ENCODE results near the gene MAN2B1.

The MAN2B1 gene

DNA sequence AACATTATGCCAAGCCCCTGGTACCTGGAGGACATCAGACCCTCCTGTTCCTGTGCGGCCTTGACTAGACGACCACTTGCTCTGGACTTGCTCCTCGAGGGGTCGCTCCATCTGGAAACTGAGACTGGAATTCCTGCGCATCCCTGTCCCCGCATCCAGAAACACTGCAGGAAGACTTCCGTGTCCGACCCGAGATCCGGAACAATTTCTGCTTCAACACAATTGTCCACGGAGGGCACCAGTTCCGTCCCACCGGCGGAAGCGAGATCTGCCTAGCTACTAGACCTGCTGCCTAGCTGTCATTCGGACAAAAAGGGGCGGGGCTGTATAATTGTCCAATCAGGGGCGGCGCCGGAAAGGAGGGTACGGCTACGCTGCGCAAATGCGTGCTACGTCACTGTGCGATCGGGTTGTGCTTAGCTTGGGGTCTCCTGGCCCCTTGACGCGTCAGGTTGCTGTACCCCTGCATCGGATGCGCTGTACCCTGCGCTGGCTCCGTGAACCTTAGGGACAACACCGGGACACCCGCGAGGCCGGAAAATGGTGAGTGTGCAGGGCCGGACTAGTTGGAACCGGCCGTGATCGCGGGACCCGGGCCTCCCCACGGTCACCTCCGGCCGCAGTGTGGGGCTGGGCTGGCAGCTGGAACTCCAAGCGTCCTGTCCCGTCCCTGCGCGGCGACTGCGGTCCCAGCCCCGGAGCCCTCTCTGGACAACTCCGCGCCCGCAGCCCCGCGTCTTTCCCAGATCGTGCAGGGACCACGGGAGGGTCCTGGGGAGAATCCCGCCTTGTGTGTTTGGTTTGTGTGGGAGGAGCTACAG, 55.8 kb downstream of the MAN2B1 start, which contains the start of the genes ZNF490 and ZNF791:
TSS of gene ZNF490 (minus strand) at position 274 of the 821 bp plus-strand sequence. CDS start at position 141, 133 bp downstream.
TSS of gene ZNF791 (plus strand) at position 381 of the 821 bp plus-strand sequence. CDS start at position 541, 160 bp downstream.
- peak; percentile 96 for DNase-seq

DNA sequence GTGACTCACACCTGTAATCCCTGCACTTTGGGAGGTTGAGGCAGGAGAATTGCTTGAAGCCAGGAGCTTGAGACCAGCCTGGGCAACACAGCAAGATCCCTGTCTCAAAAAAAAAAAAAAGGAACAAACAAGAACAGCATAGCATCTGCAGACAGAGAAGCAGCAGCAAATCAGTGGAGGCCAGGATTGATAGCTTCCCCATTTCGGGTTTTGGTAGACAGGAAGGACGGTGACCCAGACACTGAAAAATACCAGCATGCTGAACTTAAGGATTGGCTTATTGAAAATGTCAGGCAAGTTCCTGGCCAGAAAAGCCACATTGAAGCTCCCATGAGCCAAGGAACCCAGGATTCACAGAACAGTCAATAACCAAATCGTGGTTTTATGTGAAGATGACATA, 58.9 kb downstream of the MAN2B1 start:
- DNase-seq: no peak

DNA sequence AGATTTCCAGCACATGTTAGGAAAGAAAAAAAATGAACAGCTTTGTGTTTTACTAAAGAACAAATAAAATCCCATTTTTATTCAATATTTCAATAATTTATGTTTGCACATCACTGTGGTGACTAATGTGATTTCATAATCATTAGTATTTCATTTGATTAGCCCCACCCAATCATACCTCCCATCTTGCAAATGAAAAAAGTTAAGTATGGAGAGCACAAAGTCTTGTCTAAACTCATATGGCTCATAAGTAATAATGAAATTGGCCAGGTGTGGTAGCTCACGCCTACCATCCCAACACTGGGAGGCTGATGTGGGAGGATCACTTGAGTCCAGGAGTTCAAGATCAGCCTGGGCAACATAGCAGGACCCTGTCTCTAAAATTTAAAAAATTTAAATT, 59.7 kb downstream of the MAN2B1 start:
- no peak for DNase-seq

DNA sequence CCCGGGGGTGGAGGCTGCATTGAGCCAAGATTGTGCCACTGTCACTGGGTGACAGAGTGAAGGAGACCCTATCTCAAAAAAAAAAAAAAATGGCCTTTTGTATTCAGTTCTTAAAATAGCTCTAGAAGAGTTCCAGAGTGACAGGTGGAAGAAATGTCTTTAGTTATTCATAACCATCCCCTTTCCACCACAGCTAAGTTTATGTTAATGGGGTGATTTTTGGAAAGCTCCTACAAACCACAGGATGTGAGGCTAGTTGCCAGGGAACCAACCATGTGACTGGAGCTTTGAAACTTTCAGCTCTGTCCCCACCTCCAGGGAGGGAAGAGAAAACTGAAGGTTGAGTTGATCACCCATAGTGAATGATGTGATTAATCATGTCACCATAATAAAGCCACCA, 62.8 kb downstream of the MAN2B1 start:
- DNase-seq: peak; percentile 14

DNA sequence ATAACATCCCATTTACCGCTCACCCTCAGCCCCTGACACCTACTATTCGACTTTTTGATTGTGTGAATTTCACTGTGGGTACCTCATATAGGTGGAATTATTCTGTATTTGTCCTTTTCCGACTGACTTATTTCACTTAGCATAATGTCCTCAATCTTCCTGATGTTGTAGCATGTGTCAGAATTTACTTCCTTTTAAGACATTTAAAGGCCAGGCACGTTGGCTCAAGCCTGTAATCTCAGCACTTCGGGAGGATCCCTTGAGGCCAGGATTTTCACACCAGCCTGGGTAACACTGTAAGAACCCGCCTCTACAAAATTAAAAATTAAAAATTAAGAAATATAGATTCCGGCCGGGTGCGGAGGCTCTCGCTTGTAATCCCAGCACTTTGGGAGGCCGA, 68.9 kb downstream of the MAN2B1 start:
- DNase-seq: no peak

DNA sequence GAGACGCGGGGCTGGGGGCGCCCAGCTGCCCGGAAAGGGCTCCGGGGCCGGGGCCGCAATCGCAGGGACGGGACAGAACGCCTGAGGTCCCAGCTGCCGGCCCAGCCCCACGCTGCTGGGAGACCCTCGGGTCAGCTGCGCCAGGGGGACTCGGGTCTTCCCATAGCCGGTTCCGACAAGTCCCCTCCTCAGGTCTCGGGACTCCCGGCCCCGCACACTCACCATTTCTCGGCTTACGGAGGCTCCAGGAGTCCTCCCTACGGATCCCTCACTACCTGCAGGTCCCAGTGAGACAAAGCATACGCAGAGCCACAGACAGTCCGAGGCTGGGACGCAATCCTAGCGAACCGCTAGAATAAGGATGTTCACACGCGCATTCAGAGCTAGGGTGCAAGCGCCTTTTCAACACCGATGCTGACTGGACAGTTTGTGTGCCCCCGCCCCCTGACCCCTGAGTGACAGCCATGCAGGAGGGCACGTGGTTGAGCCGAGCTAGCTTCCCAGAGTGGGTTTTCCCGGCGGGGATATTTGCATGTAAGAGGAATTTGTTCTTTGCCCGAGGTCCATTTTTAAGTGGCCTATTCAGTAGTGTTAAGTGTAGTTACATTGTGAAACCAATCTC, 69.5 kb downstream of the MAN2B1 start:
- DNase-seq: no peak
